SK-N-SH treated with all-trans-retinoic acid at 6 μM for 48 hours (cell line): ENCODE measurements around the gene YPEL5.

Experiments
- ARNTL ChIP-seq: fragments of 450-650 bp; formaldehyde crosslinking; IDR thresholded peaks from 2 replicates; pipeline ENCODE4 v1.5.0; 2020; ENCODE audit warnings: low read depth, mild to moderate bottlenecking, moderate library complexity, borderline replicate concordance
- BACH2 ChIP-seq: fragments of 250-450 bp; sonication (Bioruptor Pico); IDR thresholded peaks from 2 replicates; pipeline ENCODE4 v1.9.0; 2021; ENCODE audit warnings: mild to moderate bottlenecking, borderline replicate concordance
- CSRNP3 ChIP-seq: fragments of 250-450 bp; sonication (Bioruptor Pico); IDR thresholded peaks from 2 replicates; pipeline ENCODE4 v1.5.1; 2021; ENCODE audit warnings: mild to moderate bottlenecking, moderate library complexity
- ESRRG ChIP-seq: fragments of 250-450 bp; sonication (Bioruptor Pico); IDR thresholded peaks from 2 replicates; pipeline ENCODE4 v1.6.1; 2021; ENCODE audit warnings: mild to moderate bottlenecking
- GLIS3 ChIP-seq: fragments of 250-450 bp; sonication (Bioruptor Pico); IDR thresholded peaks from 2 replicates; pipeline ENCODE4 v1.5.0; 2020; ENCODE audit warnings: mild to moderate bottlenecking, moderate library complexity
- ISL1 ChIP-seq: fragments of 250-450 bp; sonication (Bioruptor Pico); IDR thresholded peaks from 2 replicates; pipeline ENCODE4 v2.1.2; 2022; ENCODE audit warnings: mild to moderate bottlenecking, moderate library complexity
- PATZ1 ChIP-seq: fragments of 250-450 bp; sonication (Bioruptor Pico); IDR thresholded peaks from 2 replicates; pipeline ENCODE4 v1.8.0; 2020; ENCODE audit warnings: mild to moderate bottlenecking, moderate library complexity, borderline replicate concordance
- PPARA ChIP-seq: fragments of 250-450 bp; sonication (Bioruptor Pico); IDR thresholded peaks from 2 replicates; pipeline ENCODE4 v1.5.0; 2020; ENCODE audit warnings: mild to moderate bottlenecking, borderline replicate concordance
- RARB ChIP-seq: fragments of 250-450 bp; sonication (Bioruptor Pico); IDR thresholded peaks from 2 replicates; pipeline ENCODE4 v1.8.0; 2021; ENCODE audit warnings: mild to moderate bottlenecking, moderate library complexity
- TCF4 ChIP-seq: fragments of 250-450 bp; sonication (Bioruptor Pico); IDR thresholded peaks from 2 replicates; pipeline ENCODE4 v1.8.0; 2021; ENCODE audit warnings: mild to moderate bottlenecking, moderate library complexity, borderline replicate concordance
- ZFP3 ChIP-seq: fragments of 250-450 bp; sonication (Bioruptor Pico); IDR thresholded peaks from 2 replicates; pipeline ENCODE4 v1.5.0; 2020; ENCODE audit warnings: mild to moderate bottlenecking, moderate library complexity
- ZNF70 ChIP-seq: fragments of 450-650 bp; formaldehyde crosslinking; IDR thresholded peaks from 2 replicates; pipeline ENCODE4 v1.5.0; 2020; ENCODE audit warnings: mild to moderate bottlenecking, moderate library complexity
- ZNF8 ChIP-seq: fragments of 450-650 bp; formaldehyde crosslinking; IDR thresholded peaks from 2 replicates; pipeline ENCODE4 v1.5.0; 2020; ENCODE audit warnings: mild to moderate bottlenecking, moderate library complexity
- TF ChIP-seq, protein P1 (sequence below): fragments of 250-450 bp; sonication (Bioruptor Pico); IDR thresholded peaks from 2 replicates; pipeline ENCODE4 v1.8.0; 2021; ENCODE audit warnings: low read depth, mild to moderate bottlenecking, moderate library complexity, borderline replicate concordance

- TF ChIP-seq TCF4 (CRISPR knock-in tag) (no peak), ESRRG (CRISPR knock-in tag) (no peak), ARNTL (no peak), CSRNP3 (CRISPR knock-in tag) (no peak), ZNF70 (CRISPR knock-in tag) (no peak), RARB (CRISPR knock-in tag) (no peak), ISL1 (CRISPR knock-in tag) (no peak), GLIS3 (CRISPR knock-in tag) (no peak), ZNF8 (CRISPR knock-in tag) (no peak), PPARA (CRISPR knock-in tag) (no peak), PATZ1 (CRISPR knock-in tag) (no peak), BACH2 (CRISPR knock-in tag) (no peak), ZFP3 (no peak)
- TF ChIP-seq, protein P1, sequence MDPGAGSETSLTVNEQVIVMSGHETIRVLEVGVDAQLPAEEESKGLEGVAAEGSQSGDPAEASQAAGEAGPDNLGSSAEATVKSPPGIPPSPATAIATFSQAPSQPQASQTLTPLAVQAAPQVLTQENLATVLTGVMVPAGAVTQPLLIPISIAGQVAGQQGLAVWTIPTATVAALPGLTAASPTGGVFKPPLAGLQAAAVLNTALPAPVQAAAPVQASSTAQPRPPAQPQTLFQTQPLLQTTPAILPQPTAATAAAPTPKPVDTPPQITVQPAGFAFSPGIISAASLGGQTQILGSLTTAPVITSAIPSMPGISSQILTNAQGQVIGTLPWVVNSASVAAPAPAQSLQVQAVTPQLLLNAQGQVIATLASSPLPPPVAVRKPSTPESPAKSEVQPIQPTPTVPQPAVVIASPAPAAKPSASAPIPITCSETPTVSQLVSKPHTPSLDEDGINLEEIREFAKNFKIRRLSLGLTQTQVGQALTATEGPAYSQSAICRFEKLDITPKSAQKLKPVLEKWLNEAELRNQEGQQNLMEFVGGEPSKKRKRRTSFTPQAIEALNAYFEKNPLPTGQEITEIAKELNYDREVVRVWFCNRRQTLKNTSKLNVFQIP (CRISPR knock-in tag) = no peak
Measured at GRCh38 chr2:30139131-30139870, 7.5 kb upstream of the YPEL5 start.
